Measurements from ENCODE around the gene KCTD16.

GRCh38 chr5:144370273-144370672, 199.6 kb downstream of the KCTD16 start:
- TF ChIP-seq CTCF (conservative IDR thresholded peaks at IDR 0.05; ENCODE audit: low read length) = no peak
- TF ChIP-seq EZH2phosphoT487 (IDR thresholded peaks at IDR 0.05; ENCODE audit: borderline replicate concordance, low read depth, low read length) = no peak

Data from OCI-LY7 (cell line).